HepG2 (cell line): ENCODE results near the gene CAPN2. TPM values are rescaled to one million over a fixed set of nuclear protein-coding genes. Genes with fewer than 3 reads are reported as not detected.

Experiments
- ARHGAP35 ChIP-seq: sonication (generic); formaldehyde crosslinking; IDR thresholded peaks from 2 replicates; pipeline ENCODE4 v1.9.0; 2022; ENCODE audit warnings: mild to moderate bottlenecking, inconsistent platforms, moderate library complexity, missing genetic modification reagents, borderline replicate concordance
- LCORL ChIP-seq, 2 experiments: fragments of 450-650 bp in 1 of 2; sonication (generic) in 1 of 2; formaldehyde crosslinking in 1 of 2; IDR thresholded peaks; 2 replicates each; pipeline versions ENCODE4 v1.5.0 to v1.6.1; 2017 to 2020; ENCODE audit warnings: antibody characterized with exemption in 1 of 2, missing genetic modification reagents in 1 of 2
- POLR2A ChIP-seq, 2 experiments: IDR thresholded peaks; 2 replicates each; pipeline ENCODE4 v1.6.1; 2011; ENCODE audit warnings: low read depth in 2 of 2, low read length in 2 of 2, mild to moderate bottlenecking in 1 of 2, moderate library complexity in 1 of 2; ENCODE audit not compliant: insufficient read depth in 1 of 2
- ZNF263 ChIP-seq: sonication (generic); formaldehyde crosslinking; IDR thresholded peaks from 2 replicates; pipeline ENCODE4 v1.4.0; 2020; ENCODE audit warnings: missing genetic modification reagents
- ZSCAN12 ChIP-seq: sonication (generic); formaldehyde crosslinking; IDR thresholded peaks from 2 replicates; pipeline ENCODE4 v1.9.0; 2021; ENCODE audit warnings: mild to moderate bottlenecking, missing genetic modification reagents
- polyA plus RNA-seq, 8 experiments: library from polyadenylated mRNA; depleted of rRNA in 3 of 8; stranded (reverse) in 7 of 8; unstranded in 1 of 8; fragments of >200 nt; fragmentation: Illumina TruSeq in 4 of 8; extraction: Trizol in 4 of 8; gene quantifications; 2 replicates each; pipeline versions ENCODE4 v1.2.1 to v1.2.3, GENCODE V29; 2011 to 2016; ENCODE audit warnings: low read depth in 4 of 8, missing spikeins in 1 of 8, mixed read lengths in 1 of 8; ENCODE audit not compliant: insufficient read depth in 1 of 8
- total RNA-seq, 5 experiments: library from RNA; depleted of rRNA; stranded (reverse); fragments of >200 nt; fragmentation: Illumina TruSeq; extraction: Trizol; gene quantifications; 2 replicates each; pipeline ENCODE4 v1.2.3, GENCODE V29; 2016; ENCODE audit warnings: low read depth in 1 of 5
- TF ChIP-seq, protein P1 (sequence below): sonication (generic); formaldehyde crosslinking; IDR thresholded peaks from one replicate; pipeline ENCODE4 v1.5.1; 2020; ENCODE audit warnings: mild to moderate bottlenecking, missing genetic modification reagents; ENCODE audit errors: not compliant biosample characterization
- TF ChIP-seq, protein P2 (sequence below): sonication (generic); formaldehyde crosslinking; IDR thresholded peaks from 2 replicates; pipeline ENCODE4 v1.8.0; 2022; ENCODE audit warnings: mild to moderate bottlenecking, missing genetic modification reagents; ENCODE audit not compliant: insufficient replicate concordance
- TF ChIP-seq, protein P3 (sequence below): sonication (generic); formaldehyde crosslinking; IDR thresholded peaks from 2 replicates; pipeline ENCODE4 v1.8.1; 2023; ENCODE audit warnings: mild to moderate bottlenecking, inconsistent platforms, moderate library complexity, missing genetic modification reagents, borderline replicate concordance

Gene CAPN2
- total and polyA plus RNA-seq, 2 of the 13 experiments (the other 11 are each of a cell fraction or from before 2014, with no cell fraction given) = 6.2 to 7.4 TPM

DNA sequence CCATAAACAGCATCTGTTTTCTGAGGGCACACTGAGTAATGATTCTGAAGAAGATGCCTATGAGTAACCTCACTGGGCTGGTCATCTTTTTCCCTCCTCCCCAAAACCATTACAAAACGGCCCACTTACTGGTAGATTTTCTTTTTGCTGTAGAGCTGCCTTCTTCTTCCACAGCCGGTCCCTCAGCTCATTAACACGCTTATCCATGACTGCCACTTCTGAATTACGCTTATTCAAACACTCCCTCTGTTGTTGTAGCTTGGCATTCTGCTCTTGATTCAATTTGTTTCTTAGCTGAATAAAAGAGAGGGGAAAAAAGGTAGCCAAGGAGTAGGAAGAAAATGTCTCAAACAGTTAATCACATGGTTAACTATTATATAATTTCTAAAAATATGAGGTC, 90.3 kb downstream of the CAPN2 start (continued):
- TF ChIP-seq, protein P1, sequence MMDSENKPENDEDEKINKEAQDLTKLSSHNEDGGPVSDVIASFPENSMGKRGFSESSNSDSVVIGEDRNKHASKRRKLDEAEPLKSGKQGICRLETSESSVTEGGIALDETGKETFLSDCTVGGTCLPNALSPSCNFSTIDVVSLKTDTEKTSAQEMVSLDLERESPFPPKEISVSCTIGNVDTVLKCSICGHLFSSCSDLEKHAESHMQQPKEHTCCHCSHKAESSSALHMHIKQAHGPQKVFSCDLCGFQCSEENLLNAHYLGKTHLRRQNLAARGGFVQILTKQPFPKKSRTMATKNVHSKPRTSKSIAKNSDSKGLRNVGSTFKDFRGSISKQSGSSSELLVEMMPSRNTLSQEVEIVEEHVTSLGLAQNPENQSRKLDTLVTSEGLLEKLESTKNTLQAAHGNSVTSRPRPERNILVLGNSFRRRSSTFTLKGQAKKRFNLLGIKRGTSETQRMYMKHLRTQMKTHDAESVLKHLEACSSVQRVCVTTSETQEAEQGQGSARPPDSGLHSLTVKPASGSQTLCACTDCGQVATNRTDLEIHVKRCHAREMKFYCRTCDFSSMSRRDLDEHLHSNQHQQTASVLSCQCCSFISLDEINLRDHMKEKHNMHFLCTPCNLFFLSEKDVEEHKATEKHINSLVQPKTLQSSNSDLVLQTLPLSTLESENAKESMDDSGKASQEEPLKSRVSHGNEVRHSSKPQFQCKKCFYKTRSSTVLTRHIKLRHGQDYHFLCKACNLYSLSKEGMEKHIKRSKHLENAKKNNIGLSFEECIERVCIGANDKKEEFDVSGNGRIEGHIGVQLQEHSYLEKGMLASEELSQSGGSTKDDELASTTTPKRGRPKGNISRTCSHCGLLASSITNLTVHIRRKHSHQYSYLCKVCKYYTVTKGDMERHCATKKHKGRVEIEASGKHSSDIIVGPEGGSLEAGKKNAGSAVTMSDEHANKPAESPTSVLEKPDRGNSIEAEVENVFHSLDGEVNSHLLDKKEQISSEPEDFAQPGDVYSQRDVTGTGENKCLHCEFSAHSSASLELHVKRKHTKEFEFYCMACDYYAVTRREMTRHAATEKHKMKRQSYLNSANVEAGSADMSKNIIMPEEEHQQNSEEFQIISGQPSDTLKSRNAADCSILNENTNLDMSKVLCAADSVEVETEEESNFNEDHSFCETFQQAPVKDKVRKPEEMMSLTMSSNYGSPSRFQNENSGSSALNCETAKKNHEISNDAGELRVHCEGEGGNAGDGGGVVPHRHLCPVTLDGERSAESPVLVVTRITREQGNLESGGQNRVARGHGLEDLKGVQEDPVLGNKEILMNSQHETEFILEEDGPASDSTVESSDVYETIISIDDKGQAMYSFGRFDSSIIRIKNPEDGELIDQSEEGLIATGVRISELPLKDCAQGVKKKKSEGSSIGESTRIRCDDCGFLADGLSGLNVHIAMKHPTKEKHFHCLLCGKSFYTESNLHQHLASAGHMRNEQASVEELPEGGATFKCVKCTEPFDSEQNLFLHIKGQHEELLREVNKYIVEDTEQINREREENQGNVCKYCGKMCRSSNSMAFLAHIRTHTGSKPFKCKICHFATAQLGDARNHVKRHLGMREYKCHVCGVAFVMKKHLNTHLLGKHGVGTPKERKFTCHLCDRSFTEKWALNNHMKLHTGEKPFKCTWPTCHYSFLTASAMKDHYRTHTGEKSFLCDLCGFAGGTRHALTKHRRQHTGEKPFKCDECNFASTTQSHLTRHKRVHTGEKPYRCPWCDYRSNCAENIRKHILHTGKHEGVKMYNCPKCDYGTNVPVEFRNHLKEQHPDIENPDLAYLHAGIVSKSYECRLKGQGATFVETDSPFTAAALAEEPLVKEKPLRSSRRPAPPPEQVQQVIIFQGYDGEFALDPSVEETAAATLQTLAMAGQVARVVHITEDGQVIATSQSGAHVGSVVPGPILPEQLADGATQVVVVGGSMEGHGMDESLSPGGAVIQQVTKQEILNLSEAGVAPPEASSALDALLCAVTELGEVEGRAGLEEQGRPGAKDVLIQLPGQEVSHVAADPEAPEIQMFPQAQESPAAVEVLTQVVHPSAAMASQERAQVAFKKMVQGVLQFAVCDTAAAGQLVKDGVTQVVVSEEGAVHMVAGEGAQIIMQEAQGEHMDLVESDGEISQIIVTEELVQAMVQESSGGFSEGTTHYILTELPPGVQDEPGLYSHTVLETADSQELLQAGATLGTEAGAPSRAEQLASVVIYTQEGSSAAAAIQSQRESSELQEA (CRISPR knock-in tag) = no peak
- no peak for TF ChIP-seq ZNF263 (CRISPR knock-in tag)
- TF ChIP-seq LCORL (IDR thresholded peaks at IDR 0.05) = no peak
- no peak for TF ChIP-seq LCORL (CRISPR knock-in tag; IDR thresholded peaks at IDR 0.05)
- no peak for TF ChIP-seq ZSCAN12 (CRISPR knock-in tag)
- TF ChIP-seq POLR2A (IDR thresholded peaks at IDR 0.05; ENCODE audit: insufficient read depth in 1 of 2, low read depth in 2 of 2, low read length in 2 of 2) = no peak
- TF ChIP-seq ARHGAP35 (CRISPR knock-in tag) = no peak
- TF ChIP-seq, protein P2, sequence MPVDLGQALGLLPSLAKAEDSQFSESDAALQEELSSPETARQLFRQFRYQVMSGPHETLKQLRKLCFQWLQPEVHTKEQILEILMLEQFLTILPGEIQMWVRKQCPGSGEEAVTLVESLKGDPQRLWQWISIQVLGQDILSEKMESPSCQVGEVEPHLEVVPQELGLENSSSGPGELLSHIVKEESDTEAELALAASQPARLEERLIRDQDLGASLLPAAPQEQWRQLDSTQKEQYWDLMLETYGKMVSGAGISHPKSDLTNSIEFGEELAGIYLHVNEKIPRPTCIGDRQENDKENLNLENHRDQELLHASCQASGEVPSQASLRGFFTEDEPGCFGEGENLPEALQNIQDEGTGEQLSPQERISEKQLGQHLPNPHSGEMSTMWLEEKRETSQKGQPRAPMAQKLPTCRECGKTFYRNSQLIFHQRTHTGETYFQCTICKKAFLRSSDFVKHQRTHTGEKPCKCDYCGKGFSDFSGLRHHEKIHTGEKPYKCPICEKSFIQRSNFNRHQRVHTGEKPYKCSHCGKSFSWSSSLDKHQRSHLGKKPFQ (CRISPR knock-in tag) = no peak
- TF ChIP-seq, protein P3, sequence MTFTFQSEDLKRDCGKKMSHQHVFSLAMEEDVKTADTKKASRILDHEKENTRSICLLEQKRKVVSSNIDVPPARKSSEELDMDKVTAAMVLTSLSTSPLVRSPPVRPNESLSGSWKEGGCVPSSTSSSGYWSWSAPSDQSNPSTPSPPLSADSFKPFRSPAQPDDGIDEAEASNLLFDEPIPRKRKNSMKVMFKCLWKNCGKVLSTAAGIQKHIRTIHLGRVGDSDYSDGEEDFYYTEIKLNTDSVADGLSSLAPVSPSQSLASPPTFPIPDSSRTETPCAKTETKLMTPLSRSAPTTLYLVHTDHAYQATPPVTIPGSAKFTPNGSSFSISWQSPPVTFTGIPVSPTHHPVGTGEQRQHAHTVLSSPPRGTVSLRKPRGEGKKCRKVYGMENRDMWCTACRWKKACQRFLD (CRISPR knock-in tag) = no peak
